Effector CD4-positive, alpha-beta T cell (primary cell): Measurements from ENCODE around the gene ANKDD1B.

Source experiments
- DNase-seq: peaks from one replicate; pipeline ENCODE4 v3.0.0-alpha.2; 2020

ANKDD1B gene

DNA sequence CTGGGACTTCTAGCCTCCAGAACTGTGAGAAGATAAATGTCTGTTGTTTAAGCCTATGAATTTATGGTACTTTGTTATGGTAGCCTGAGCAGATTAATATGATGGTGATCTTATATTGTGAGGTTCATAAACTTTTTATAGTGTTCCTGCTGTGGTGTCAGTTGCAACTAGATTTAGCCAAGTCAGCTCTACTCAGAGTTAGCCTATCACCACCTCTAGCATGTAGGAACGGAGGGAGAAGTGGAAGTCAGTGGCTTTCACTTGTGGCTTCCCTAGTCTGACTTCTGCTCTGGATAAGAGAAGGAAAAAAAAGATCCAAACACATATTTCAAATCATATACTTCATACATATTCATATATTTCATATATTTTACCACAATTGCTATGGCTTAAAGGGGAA lies 99.4 kb downstream of the ANKDD1B start:
- DNase-seq: no peak

GRCh38 chr5:75711151-75711550 lies 99.9 kb downstream of the ANKDD1B start:
- no peak for DNase-seq

DNA sequence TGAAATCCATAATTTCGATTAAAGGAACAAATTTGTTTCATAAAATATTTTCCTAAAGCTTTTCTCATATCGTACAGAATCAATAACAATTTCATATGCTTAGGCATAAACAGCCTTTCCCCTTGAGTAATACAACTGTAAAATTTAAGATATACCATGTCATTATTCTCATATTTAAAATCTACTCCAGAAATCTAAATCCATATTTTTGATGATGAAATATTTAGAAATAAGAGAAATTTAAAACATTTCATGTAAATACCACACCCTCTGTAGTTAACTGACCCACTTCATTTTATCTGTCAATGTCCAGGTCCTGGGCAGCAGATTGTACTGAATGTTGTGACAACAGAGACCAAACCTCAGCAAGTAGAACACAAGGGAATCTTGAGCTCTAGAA lies 100.8 kb downstream of the ANKDD1B start:
- DNase-seq: no peak

GRCh38 chr5:75716715-75717081 lies 105.4 kb downstream of the ANKDD1B start:
- peak; percentile 2 for DNase-seq

GRCh38 chr5:75717082-75717922 lies 106.0 kb downstream of the ANKDD1B start, which contains the start of gene POC5:
TSS of gene POC5 (minus strand) at chr5:75717437. CDS start at chr5:75712937, 4,500 bp downstream.
- DNase-seq: peak; percentile 96

DNA sequence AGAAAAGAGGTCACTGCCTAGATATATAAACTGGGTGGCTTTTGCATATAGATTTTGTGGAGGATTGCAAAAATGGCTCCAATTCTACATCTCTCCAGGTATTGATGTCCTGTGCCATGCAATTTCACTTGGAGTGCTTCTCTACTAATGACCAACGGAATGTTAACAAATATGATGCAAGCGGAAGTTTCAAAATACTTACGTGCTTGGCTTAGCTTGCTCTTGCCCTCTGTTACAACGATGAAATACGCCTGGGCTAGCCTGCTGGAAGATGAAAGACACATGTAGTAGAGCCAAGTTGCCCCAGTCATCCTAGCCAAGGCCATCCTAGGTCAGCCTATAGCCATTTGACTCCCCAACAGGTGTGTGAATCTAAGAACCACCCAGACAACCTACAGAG lies 109.6 kb downstream of the ANKDD1B start:
- no peak for DNase-seq
